ENCODE measurements around the gene APOA1. TPM values are rescaled to one million over a fixed set of nuclear protein-coding genes. Genes with fewer than 3 reads are reported as not detected.

Gene APOA1
- total and polyA plus RNA-seq, 8 donors = 0.87 to 73.6 (median 16.7) TPM; not detected in 2

DNA sequence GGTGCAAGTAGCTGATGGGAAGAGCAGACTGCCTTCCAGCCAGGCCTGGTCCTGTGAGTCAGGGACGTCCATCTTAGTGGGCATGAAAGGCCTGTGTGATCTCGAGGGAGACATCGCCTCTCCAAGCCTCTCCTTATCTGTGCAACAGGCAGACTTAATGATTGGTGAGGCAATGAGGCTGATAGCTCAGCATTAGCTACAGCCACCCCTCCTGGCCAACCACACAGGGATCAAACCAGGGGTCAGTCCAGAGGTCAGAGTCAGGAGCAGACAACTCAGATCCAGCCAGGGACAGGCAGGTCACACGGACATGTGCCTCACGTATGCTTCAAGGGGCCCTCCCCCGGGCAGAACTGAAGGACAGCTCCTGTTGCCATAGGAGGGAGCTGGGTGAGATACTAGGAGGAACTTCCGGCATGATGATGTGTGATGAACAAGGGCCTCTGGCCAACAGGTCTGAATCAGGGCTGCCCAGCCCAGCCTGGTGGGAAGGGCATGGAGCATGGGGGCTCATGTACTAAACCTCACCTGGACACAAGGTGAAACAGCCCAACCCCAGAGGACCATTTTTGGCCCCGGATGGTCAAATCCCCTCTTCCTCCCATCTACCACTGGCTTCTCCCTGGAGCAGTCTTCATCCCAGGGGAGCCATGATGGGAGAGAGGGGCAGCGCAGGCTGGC lies 10.5 kb downstream of the APOA1 start:
- Histone ChIP-seq H3K4me3 (no peak overlapping the region), H3K27me3 (no peaks in the 10 kb centered on the region), H3K27ac (no peak overlapping the region), H3K36me3 (no peaks in the 10 kb centered on the region), H3K4me1 (peaks cover 0 to 20% (median 6%) of the 10 kb centered on the region in 4 donors), H3K9me3 (no peaks in the 10 kb centered on the region)
- TF ChIP-seq, protein P1, sequence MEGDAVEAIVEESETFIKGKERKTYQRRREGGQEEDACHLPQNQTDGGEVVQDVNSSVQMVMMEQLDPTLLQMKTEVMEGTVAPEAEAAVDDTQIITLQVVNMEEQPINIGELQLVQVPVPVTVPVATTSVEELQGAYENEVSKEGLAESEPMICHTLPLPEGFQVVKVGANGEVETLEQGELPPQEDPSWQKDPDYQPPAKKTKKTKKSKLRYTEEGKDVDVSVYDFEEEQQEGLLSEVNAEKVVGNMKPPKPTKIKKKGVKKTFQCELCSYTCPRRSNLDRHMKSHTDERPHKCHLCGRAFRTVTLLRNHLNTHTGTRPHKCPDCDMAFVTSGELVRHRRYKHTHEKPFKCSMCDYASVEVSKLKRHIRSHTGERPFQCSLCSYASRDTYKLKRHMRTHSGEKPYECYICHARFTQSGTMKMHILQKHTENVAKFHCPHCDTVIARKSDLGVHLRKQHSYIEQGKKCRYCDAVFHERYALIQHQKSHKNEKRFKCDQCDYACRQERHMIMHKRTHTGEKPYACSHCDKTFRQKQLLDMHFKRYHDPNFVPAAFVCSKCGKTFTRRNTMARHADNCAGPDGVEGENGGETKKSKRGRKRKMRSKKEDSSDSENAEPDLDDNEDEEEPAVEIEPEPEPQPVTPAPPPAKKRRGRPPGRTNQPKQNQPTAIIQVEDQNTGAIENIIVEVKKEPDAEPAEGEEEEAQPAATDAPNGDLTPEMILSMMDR (IDR thresholded peaks at IDR 0.05) = no peak
- no peak for DNase-seq
- intact Hi-C loops (cut with DNase I; ENCODE audit: low total_unique reads) = no loop called here
- WGBS, 5 donors = 69 to 81% (median 74%) methylated on average over 6 to 9 of the region's 9 CpGs

DNA sequence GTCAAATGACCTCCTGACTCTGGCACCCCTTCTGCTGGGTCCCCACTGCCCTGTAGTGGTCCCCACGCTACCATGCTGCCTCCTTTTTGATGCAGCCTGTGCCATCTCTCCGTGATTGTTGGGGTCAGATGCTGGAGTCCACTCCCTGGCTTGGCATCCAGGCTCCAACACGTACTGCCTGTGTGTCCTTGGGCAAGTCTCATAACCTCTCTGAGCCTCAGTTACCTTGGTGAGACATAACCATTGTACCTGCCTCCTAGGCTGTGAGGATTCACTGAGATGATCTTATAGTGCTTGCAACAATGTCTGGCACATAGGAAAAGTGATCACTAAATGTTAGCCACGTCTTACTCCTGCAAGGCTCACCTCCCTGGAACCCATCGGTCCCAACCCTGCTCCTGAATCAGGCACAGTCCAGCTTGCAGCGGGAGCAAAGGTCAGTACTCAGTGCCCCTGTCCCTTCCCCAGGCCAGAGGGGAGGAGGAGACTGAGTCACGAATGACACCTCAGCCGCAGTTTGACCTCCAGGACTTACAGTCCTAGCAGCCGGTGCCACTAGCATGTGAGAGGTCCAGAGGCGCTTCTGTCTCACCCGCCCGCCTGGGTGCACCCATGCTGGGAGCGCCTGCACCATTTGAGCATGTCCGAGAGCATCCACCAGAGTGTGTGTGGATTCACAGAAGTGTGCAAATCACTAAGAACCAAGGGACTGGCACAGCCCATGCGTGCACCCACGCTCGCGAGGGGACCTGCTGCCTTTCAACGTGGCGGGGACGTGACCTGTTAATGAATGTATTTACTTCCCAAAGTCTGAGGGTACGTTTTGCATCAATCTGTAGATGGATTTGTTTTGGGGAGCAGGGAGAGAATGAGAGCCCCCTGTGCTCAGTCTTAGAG lies 11.3 kb downstream of the APOA1 start:
- TF ChIP-seq POLR2A (IDR thresholded peaks at IDR 0.05) = no peak
- TF ChIP-seq, protein P1 (IDR thresholded peaks at IDR 0.05) = no peak
- no peak for TF ChIP-seq POLR2AphosphoS5 (IDR thresholded peaks at IDR 0.05)
- no peak for TF ChIP-seq EP300 (IDR thresholded peaks at IDR 0.05)
- Histone ChIP-seq H3K4me1 (peaks cover 0 to 16% (median 4%) of the 10 kb centered on the region in 4 donors), H3K9me3 (no peaks in the 10 kb centered on the region), H3K27ac (no peak overlapping the region), H3K36me3 (no peaks in the 10 kb centered on the region), H3K4me3 (no peak overlapping the region), H3K27me3 (no peaks in the 10 kb centered on the region)
- DNase-seq = no peak
- intact Hi-C loops (cut with DNase I; ENCODE audit: low total_unique reads) = no loop called here
- WGBS, 5 donors = 76 to 84% (median 81%) methylated on average over 21 to 22 of the region's 22 CpGs

DNA sequence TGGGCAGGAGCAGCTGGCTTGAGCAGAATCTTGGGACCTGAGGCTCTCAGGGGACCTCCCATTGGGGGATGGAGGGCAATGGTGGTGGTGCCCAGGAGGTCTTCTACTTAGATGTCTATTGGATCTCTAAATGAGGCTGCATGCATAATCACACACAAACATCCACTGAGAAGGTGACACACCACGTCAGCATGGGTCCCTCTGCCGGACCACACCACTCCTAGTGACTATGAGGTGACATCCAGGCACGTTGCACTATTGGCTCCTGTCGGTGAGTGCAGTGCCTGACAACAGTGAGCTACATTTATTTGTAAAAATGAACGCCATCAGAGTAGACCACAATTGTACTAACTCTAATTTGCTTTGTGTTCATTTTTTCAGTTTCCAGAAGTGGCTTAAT lies 12.0 kb downstream of the APOA1 start:
- no peak overlapping the region for H3K4me3 ChIP-seq
- peaks cover 0 to 16% (median 4%) of the 10 kb centered on the region in 4 donors for H3K4me1 ChIP-seq
- no peaks in the 10 kb centered on the region for H3K27me3 ChIP-seq
- no peak for DNase-seq
- TF ChIP-seq, protein P1 (IDR thresholded peaks at IDR 0.05) = no peak
- TF ChIP-seq EP300 (IDR thresholded peaks at IDR 0.05) = no peak
- no peak for TF ChIP-seq POLR2AphosphoS5 (IDR thresholded peaks at IDR 0.05)
- TF ChIP-seq POLR2A (IDR thresholded peaks at IDR 0.05) = no peak
- no peak overlapping the region for H3K27ac ChIP-seq
- no peaks in the 10 kb centered on the region for H3K9me3 ChIP-seq
- 81 to 87% (median 85%) methylated on average over 5 of the region's 5 CpGs for WGBS, 5 donors
- no peaks in the 10 kb centered on the region for H3K36me3 ChIP-seq
- intact Hi-C loops (cut with DNase I; ENCODE audit: low total_unique reads) = no loop called here

DNA sequence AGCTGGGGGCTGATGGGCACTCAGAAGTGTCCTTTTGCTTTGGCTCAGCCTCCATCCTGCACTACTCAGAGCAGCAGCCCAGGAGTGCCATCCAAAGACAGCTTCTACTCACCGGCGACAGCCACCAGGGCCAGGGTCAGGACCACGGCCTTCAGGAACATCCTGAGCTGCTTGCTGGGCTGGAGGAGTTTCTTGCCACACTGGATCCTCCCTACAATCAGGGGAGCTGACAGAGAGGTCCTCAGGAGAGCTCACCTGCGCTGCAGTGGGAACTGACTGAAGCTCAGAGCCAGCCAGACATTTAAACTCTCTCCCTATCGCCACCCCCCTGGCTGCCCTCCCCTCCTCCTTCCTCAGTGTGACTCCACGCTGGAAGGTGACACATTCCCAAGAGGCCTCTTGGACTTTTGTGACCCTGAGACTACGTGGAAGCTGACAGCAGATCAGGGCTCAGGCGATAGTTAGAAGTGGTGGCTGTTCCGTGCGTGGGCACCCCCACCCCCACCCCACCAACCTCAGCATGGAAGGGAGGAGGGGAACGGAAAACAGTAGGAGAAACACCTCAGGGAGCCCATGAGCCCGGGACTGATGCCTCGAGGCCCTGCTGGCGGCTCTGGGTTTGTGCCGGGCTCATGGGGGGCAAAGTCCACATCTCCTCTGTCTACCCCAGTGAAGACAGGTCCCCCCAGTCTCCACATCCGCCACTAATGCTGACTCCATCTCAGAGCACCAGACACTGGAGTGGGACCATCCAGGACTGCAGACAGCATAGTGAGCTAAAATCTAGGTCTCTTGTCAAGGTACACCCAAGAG lies 14.2 kb downstream of the APOA1 start, which contains the start of gene APOA4:
Gene APOA4, minus strand, starts transcription at position 274 of the 813 bp plus-strand sequence. Its CDS starts 113 bp downstream, at position 161.
- intact Hi-C loops (cut with DNase I; ENCODE audit: low total_unique reads) = no loop called here
- TF ChIP-seq, protein P1 (IDR thresholded peaks at IDR 0.05) = no peak
- TF ChIP-seq POLR2A (IDR thresholded peaks at IDR 0.05) (no peak), POLR2AphosphoS5 (IDR thresholded peaks at IDR 0.05) (no peak), EP300 (IDR thresholded peaks at IDR 0.05) (no peak)
- no peaks in the 10 kb centered on the region for H3K27me3 ChIP-seq
- 73 to 79% (median 76%) methylated on average over 13 to 16 of the region's 16 CpGs for WGBS, 5 donors
- DNase-seq = no peak
- no peaks in the 10 kb centered on the region for H3K4me1 ChIP-seq
- H3K27ac ChIP-seq = no peak within 1 kb of the TSS
- no peak within 1 kb of the TSS for H3K4me3 ChIP-seq
- H3K36me3 ChIP-seq = no peaks in the 10 kb centered on the region
- no peaks in the 10 kb centered on the region for H3K9me3 ChIP-seq
